ENCODE results near the gene PIP4K2B. TPM values are rescaled to one million over a fixed set of nuclear protein-coding genes. Genes with fewer than 3 reads are reported as not detected.
A peak's percentile ranks its signal among the peaks of the same experiment; 100 is the strongest.

Gene PIP4K2B
- total RNA-seq, 1 donor from 2014 or later, result 68.5 TPM

DNA sequence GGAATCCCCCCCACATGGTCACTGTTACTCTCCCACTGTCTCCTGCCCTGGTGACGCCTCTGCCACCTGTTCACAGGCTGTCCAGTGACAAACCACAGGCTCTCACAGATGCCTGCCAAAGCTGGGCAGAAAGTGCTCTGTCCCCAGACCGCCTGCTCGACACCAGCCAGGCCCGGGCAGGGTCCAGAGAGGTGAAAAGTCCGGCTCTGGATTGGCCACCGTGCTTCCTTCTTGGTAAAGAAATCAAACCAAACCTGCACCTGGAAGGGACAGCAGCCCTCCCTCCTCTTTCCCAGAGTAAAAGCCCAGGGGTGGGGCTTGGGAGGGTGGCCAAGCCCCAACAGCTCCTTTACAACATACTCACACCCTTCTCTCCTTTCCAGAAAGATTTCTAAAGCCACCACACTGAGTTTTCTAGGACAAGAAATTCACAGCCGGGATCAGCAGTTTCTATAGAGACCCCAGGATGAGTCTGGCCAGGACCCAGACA lies 57.4 kb downstream of the PIP4K2B start:
- H3K27ac ChIP-seq, result peak overlapping the region; percentile 59
- intact Hi-C loops (cut with DNase I), result loop anchor here (5.0 kb wide), 1 partner anchor 40 kb away; no protein-coding TSS in a partner anchor
- H3K4me3 ChIP-seq, result peak overlapping the region in 1 of 2 donors; percentile 28
- peaks cover 0 to 20% of the 10 kb centered on the region in 2 donors for H3K36me3 ChIP-seq
- H3K27me3 ChIP-seq, result no peaks in the 10 kb centered on the region
- H3K4me1 ChIP-seq, result peaks cover 41% of the 10 kb centered on the region
- TF ChIP-seq POLR2AphosphoS5 (IDR thresholded peaks at IDR 0.05; ENCODE audit: insufficient read depth in 1 of 2, low read depth in 1 of 2), result no peak
- TF ChIP-seq, protein P1, sequence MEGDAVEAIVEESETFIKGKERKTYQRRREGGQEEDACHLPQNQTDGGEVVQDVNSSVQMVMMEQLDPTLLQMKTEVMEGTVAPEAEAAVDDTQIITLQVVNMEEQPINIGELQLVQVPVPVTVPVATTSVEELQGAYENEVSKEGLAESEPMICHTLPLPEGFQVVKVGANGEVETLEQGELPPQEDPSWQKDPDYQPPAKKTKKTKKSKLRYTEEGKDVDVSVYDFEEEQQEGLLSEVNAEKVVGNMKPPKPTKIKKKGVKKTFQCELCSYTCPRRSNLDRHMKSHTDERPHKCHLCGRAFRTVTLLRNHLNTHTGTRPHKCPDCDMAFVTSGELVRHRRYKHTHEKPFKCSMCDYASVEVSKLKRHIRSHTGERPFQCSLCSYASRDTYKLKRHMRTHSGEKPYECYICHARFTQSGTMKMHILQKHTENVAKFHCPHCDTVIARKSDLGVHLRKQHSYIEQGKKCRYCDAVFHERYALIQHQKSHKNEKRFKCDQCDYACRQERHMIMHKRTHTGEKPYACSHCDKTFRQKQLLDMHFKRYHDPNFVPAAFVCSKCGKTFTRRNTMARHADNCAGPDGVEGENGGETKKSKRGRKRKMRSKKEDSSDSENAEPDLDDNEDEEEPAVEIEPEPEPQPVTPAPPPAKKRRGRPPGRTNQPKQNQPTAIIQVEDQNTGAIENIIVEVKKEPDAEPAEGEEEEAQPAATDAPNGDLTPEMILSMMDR (IDR thresholded peaks at IDR 0.05), result no peak
- TF ChIP-seq POLR2A (IDR thresholded peaks at IDR 0.05), result no peak
- no peaks in the 10 kb centered on the region for H3K9me3 ChIP-seq
- no peak for DNase-seq (ENCODE audit: extremely low spot score in 2 of 2)

DNA sequence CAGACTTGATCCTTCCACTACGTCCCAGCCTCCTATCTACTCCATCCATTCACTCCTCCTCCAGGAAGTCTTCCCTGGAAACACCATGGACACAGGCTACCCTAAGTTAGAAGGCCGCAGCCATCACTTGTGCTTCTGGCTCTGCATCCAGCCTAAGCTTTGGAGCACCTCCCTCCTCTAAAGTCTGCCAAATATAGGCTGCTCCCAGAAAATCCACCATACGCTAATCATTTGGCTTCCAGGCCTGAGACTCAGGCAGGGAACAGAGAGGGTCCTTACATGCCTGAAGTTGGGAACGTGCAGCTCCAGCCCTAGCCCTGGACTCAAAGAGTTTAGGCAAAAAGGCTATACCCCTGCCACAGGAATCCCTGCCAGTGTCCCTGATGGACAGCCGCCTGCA lies 57.9 kb downstream of the PIP4K2B start:
- Histone ChIP-seq H3K4me3 (no peak overlapping the region), H3K9me3 (no peaks in the 10 kb centered on the region), H3K36me3 (peaks cover 0 to 22% of the 10 kb centered on the region in 2 donors), H3K27me3 (no peaks in the 10 kb centered on the region), H3K4me1 (peaks cover 36% of the 10 kb centered on the region), H3K27ac (no peak overlapping the region)
- intact Hi-C loops (cut with DNase I), result loop anchor here (5.0 kb wide), 1 partner anchor 39 kb away; no protein-coding TSS in a partner anchor
- no peak for TF ChIP-seq POLR2AphosphoS5 (IDR thresholded peaks at IDR 0.05; ENCODE audit: insufficient read depth in 1 of 2, low read depth in 1 of 2)
- TF ChIP-seq, protein P1 (IDR thresholded peaks at IDR 0.05), result no peak
- no peak for TF ChIP-seq POLR2A (IDR thresholded peaks at IDR 0.05)
- DNase-seq (ENCODE audit: extremely low spot score in 2 of 2), result no peak

DNA sequence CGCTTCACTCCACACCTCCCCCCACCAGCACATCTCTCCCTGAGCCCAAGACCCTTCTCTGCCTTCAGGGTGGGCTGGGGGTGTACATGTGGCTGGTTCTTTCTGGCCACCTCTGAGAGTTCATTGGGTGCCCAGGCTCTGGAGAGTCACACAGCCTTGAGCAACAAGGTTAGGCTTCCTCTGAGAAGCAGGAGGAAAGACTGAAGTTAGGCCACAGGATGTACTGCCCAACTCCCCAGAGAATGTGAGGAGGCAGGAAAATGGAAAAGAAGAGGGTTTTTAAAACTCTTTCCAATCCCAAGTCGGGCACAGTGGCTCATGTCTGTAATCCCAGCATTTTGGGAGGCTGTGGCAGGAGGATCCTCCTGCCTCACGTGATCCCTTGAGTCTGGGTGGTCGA lies 58.5 kb downstream of the PIP4K2B start:
- Histone ChIP-seq H3K27ac (no peak overlapping the region), H3K4me1 (peaks cover 29% of the 10 kb centered on the region)

DNA sequence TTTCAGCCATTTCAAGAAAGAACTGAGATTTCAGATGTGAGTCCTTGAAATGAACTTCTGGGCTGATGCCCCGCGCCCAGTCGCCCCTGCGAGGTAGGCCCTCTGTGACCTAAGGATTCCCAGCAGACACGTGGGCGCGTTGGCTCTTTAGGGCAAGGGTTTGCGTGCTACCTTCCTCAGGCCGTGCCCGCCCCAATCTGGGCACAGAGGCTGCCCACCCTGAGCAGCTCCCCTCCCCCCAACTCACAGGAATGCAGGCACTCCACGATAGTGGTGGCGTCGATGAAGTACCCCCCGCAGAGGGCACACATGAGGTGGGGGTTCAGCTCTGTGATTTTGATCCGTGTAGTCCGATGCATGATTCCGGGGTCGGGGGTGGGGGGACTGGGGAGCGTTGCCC lies 59.3 kb downstream of the PIP4K2B start:
- intact Hi-C loops (cut with DNase I), result loop anchor here (5.0 kb wide), 1 partner anchor 38 kb away; no protein-coding TSS in a partner anchor
- no peak overlapping the region for H3K4me3 ChIP-seq
- no peak overlapping the region for H3K27ac ChIP-seq
- TF ChIP-seq, protein P1 (IDR thresholded peaks at IDR 0.05), result no peak
- TF ChIP-seq POLR2AphosphoS5 (IDR thresholded peaks at IDR 0.05; ENCODE audit: insufficient read depth in 1 of 2, low read depth in 1 of 2), result no peak
- TF ChIP-seq POLR2A (IDR thresholded peaks at IDR 0.05), result no peak
- peaks cover 30% of the 10 kb centered on the region for H3K4me1 ChIP-seq
- H3K9me3 ChIP-seq, result no peaks in the 10 kb centered on the region
- H3K27me3 ChIP-seq, result no peaks in the 10 kb centered on the region
- peaks cover 0 to 30% of the 10 kb centered on the region in 2 donors for H3K36me3 ChIP-seq
- no peak for DNase-seq (ENCODE audit: extremely low spot score in 2 of 2)

More for the DNA sequence above, 58.5 kb downstream of the PIP4K2B start:
- intact Hi-C loops (cut with DNase I), result loop anchor here (5.0 kb wide), 1 partner anchor 39 kb away; no protein-coding TSS in a partner anchor
- DNase-seq (ENCODE audit: extremely low spot score in 2 of 2), result no peak
- Histone ChIP-seq H3K36me3 (peaks cover 0 to 27% of the 10 kb centered on the region in 2 donors), H3K9me3 (no peaks in the 10 kb centered on the region), H3K27me3 (no peaks in the 10 kb centered on the region), H3K4me3 (no peak overlapping the region)
- TF ChIP-seq POLR2A (IDR thresholded peaks at IDR 0.05), result no peak
- TF ChIP-seq POLR2AphosphoS5 (IDR thresholded peaks at IDR 0.05; ENCODE audit: insufficient read depth in 1 of 2, low read depth in 1 of 2), result no peak

DNA sequence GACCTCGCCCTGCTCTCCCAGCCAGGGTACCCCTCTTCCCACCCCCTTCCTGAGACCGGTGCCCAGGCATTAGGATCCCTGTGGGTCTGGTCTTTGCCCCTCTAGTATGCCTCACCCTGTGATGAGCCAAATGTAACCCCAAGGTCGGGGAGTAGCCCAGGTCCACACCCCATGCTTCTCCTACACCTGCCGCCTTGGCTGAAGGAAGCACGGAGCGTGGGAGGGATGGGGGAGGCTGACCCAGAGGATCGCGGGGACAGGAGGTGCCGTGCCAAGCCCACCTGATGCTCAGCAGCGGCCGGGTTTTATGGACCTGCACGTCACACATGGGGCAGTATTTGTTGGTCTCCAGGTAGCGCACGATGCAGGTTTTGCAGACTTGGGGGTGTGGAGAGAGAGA lies 60.1 kb downstream of the PIP4K2B start:
- Histone ChIP-seq H3K4me3 (no peak overlapping the region), H3K27me3 (no peaks in the 10 kb centered on the region), H3K36me3 (peaks cover 0 to 30% of the 10 kb centered on the region in 2 donors), H3K27ac (no peak overlapping the region), H3K9me3 (no peaks in the 10 kb centered on the region), H3K4me1 (peaks cover 36% of the 10 kb centered on the region)
- no peak for DNase-seq (ENCODE audit: extremely low spot score in 2 of 2)
- no peak for TF ChIP-seq POLR2AphosphoS5 (IDR thresholded peaks at IDR 0.05; ENCODE audit: insufficient read depth in 1 of 2, low read depth in 1 of 2)
- intact Hi-C loops (cut with DNase I), result no loop called here

DNA sequence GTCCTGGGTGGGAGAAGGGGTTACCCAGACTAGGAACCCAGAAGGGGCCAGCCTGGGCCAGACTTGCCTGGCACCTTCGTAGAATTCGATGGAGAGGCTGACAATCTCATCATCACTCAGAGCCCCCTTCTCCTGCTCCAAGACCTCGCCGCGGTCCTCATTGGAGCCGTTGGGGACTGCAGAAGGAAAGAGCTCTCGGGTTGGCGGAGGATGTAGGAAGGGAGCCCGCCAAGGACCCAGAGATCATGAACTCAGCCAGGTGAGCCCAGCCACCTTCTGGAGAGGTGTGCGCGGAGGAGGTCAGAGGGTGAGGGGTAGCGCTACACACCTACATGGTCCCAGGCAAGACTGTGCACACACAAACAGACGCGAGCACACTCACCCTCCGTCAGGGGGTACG lies 60.7 kb downstream of the PIP4K2B start:
- no peak for DNase-seq (ENCODE audit: extremely low spot score in 2 of 2)
- Histone ChIP-seq H3K27ac (no peak overlapping the region), H3K4me1 (peaks cover 42% of the 10 kb centered on the region), H3K4me3 (no peak overlapping the region), H3K36me3 (peaks cover 0 to 30% of the 10 kb centered on the region in 2 donors), H3K27me3 (no peaks in the 10 kb centered on the region), H3K9me3 (no peaks in the 10 kb centered on the region)
- intact Hi-C loops (cut with DNase I), result no loop called here
- TF ChIP-seq, protein P1 (IDR thresholded peaks at IDR 0.05), result no peak
- TF ChIP-seq POLR2AphosphoS5 (IDR thresholded peaks at IDR 0.05; ENCODE audit: insufficient read depth in 1 of 2, low read depth in 1 of 2), result no peak
- TF ChIP-seq POLR2A (IDR thresholded peaks at IDR 0.05), result no peak

Data from vagina (tissue), 2 donors.